GM13977 (cell line): ENCODE results near the gene MAST4.

ENCODE experiments used
- DNase-seq: peaks from one replicate; pipeline ENCODE4 v3.0.0; 2012; ENCODE audit warnings: low spot score
- CTCF ChIP-seq: IDR thresholded peaks from 2 replicates; pipeline ENCODE4 v1.5.1; 2012; ENCODE audit warnings: mild to moderate bottlenecking, control low read depth; ENCODE audit not compliant: insufficient read depth; ENCODE audit errors: extremely low read depth, missing control alignments
- in situ Hi-C: fragments of 300-500 bp; cut with MboI; formaldehyde crosslinking; loops from one replicate; pipeline ENCODE4 v1.12.0; 2022; ENCODE audit warnings: low sequenced_read_pairs, low pct_unique_long_range_greater_than_20kb, mixed read lengths, inconsistent platforms; ENCODE audit not compliant: unreplicated experiment

Gene MAST4

GRCh38 chr5:67142816-67143215 is 546.6 kb downstream of the MAST4 start:
- in situ Hi-C loops: no loop called here
- DNase-seq: no peak
- TF ChIP-seq CTCF: no peak

GRCh38 chr5:67143549-67143948 is 547.4 kb downstream of the MAST4 start:
- no peak for TF ChIP-seq CTCF
- in situ Hi-C loops: no loop called here
- DNase-seq: no peak

- TF ChIP-seq CTCF: no peak
- in situ Hi-C loops: no loop called here
- DNase-seq: no peak
These were observed 548.0 kb downstream of the MAST4 start for GRCh38 chr5:67144183-67144639.

- DNase-seq: no peak
- TF ChIP-seq CTCF: no peak
- in situ Hi-C loops: no loop called here
These were observed 550.4 kb downstream of the MAST4 start for GRCh38 chr5:67146574-67146973.

GRCh38 chr5:67146981-67147380 is 550.8 kb downstream of the MAST4 start:
- no peak for TF ChIP-seq CTCF
- DNase-seq: no peak
- in situ Hi-C loops: no loop called here

- in situ Hi-C loops: no loop called here
- TF ChIP-seq CTCF: no peak
- DNase-seq: no peak
These were observed 551.6 kb downstream of the MAST4 start for GRCh38 chr5:67147760-67148159.
